K562 (cell line): ENCODE results near the gene RNF32. TPM values are rescaled to one million over a fixed set of nuclear protein-coding genes. Genes with fewer than 3 reads are reported as not detected.

ENCODE experiments used
- ATAC-seq: fragments of 200-7000 bp; cut with Tn5 transposase; 3 replicates; pipeline ENCODE4 v1.9.1; 2020; ENCODE audit warnings: moderate library complexity
- BruUV-seq: library from RNA; stranded (reverse); fragments of 400-500 nt; replicated peaks from 2 replicates; lab custom pipeline; 2021; lab: Mats Ljungman, UMichigan
- CTCF ChIA-PET: fragments of 300-600 bp; formaldehyde crosslinking; extraction: SDS; loops from one replicate; lab custom pipeline; 2021; ENCODE audit warnings: low intra/inter-chr PET ratio; lab: Yijun Ruan, JAX
- POLR2A ChIA-PET: fragments of 300-600, 350-650 bp; sonication (Branson Sonifier 250); formaldehyde crosslinking; extraction: SDS; loops from one replicate; lab custom pipeline; 2021; ENCODE audit warnings: antibody characterized with exemption, inconsistent platforms; lab: Yijun Ruan, JAX
- DNase-seq, 4 experiments: peaks; one replicate each; pipeline versions ENCODE4 v3.0.0 to v3.0.0-alpha.2; 2011 to 2018; ENCODE audit warnings: low spot score in 3 of 4, mixed read lengths in 3 of 4; ENCODE audit errors: extremely low read depth in 1 of 4
- FAIRE-seq: peaks from 2 replicates; lab custom pipeline; 2011; peaks lifted over from hg19 to GRCh38; lab: Jason Lieb, UNC
- H2AFZ ChIP-seq: 2 replicates; pipeline ENCODE4 v1.6.0; 2011; ENCODE audit warnings: low read depth, low read length, control low read depth, inconsistent platforms
- H3K27ac ChIP-seq: fragments of 200-600 bp; 3 replicates; pipeline ENCODE4 v1.8.0; 2011; ENCODE audit warnings: low read depth, mild to moderate bottlenecking, control low read depth, inconsistent platforms, low read length, moderate library complexity, mixed read lengths; ENCODE audit errors: extremely low read depth
- H3K27me3 ChIP-seq, 2 experiments: fragments of 300-600 bp in 1 of 2; 2 replicates in 1 of 2; 3 replicates in 1 of 2; pipeline versions ENCODE4 v1.6.0 to v1.8.0; 2011; ENCODE audit warnings: inconsistent platforms in 2 of 2, low read length in 2 of 2, mild to moderate bottlenecking in 1 of 2, mixed read lengths in 1 of 2, moderate library complexity in 1 of 2; ENCODE audit not compliant: control insufficient read depth in 2 of 2, insufficient read depth in 2 of 2
- H3K36me3 ChIP-seq: fragments of 300-600 bp; 3 replicates; pipeline ENCODE4 v1.8.0; 2011; ENCODE audit warnings: mild to moderate bottlenecking, low read length, inconsistent platforms; ENCODE audit not compliant: control insufficient read depth, insufficient read depth
- H3K4me1 ChIP-seq, 2 experiments: fragments of 200-600 bp in 1 of 2; replicated peaks in 1 of 2; 2 replicates in 1 of 2; 3 replicates in 1 of 2; pipeline versions ENCODE4 v1.5.1 to v1.8.0; 2011; ENCODE audit warnings: inconsistent platforms in 2 of 2, low read length in 2 of 2, mild to moderate bottlenecking in 1 of 2, mixed read lengths in 1 of 2, moderate library complexity in 1 of 2; ENCODE audit not compliant: control insufficient read depth in 2 of 2, insufficient read depth in 2 of 2
- H3K4me2 ChIP-seq: 2 replicates; pipeline ENCODE4 v1.6.1; 2011; ENCODE audit warnings: low read length, control low read depth, inconsistent platforms, mixed read lengths; ENCODE audit not compliant: insufficient read depth
- H3K4me3 ChIP-seq: fragments of 200-600 bp; sonication (generic), shearing (Covaris generic); 2 replicates; pipeline ENCODE4 v1.5.1; 2016; ENCODE audit warnings: control low read depth, inconsistent platforms
- H3K79me2 ChIP-seq: fragments of 200-600 bp; 3 replicates; pipeline ENCODE4 v1.8.0; 2011; ENCODE audit warnings: low read length, inconsistent platforms; ENCODE audit not compliant: control insufficient read depth, insufficient read depth
- H3K9ac ChIP-seq, 2 experiments: 2 replicates each; pipeline versions ENCODE4 v1.6.0 to v1.6.1; 2011; ENCODE audit warnings: low read depth in 2 of 2, low read length in 2 of 2, control low read depth in 1 of 2, inconsistent platforms in 1 of 2, mild to moderate bottlenecking in 1 of 2, mixed read lengths in 1 of 2; ENCODE audit not compliant: insufficient read depth in 1 of 2
- H3K9me1 ChIP-seq: one replicate; pipeline ENCODE4 v1.6.0; 2011; ENCODE audit warnings: inconsistent platforms, mild to moderate bottlenecking, low read length, moderate library complexity; ENCODE audit not compliant: control insufficient read depth, insufficient read depth
- H3K9me3 ChIP-seq: replicated peaks from 2 replicates; pipeline ENCODE4 v1.5.1; 2011; ENCODE audit warnings: low read depth, low read length, inconsistent platforms; ENCODE audit not compliant: control insufficient read depth, insufficient read depth
- H4K20me1 ChIP-seq: replicated peaks from 2 replicates; pipeline ENCODE4 v1.6.1; 2011; ENCODE audit warnings: low read length, inconsistent platforms, mixed read lengths; ENCODE audit not compliant: control insufficient read depth, insufficient read depth
- ATF2 ChIP-seq: sonication (generic); formaldehyde crosslinking; IDR thresholded peaks from 2 replicates; pipeline ENCODE4 v1.8.1; 2022; ENCODE audit warnings: missing genetic modification reagents
- CC2D1A ChIP-seq: fragments of 450-650 bp; IDR thresholded peaks from 2 replicates; pipeline ENCODE4 v1.6.1; 2017; ENCODE audit warnings: mild to moderate bottlenecking
- HDAC2 ChIP-seq: fragments of 450-650 bp; IDR thresholded peaks from 2 replicates; pipeline ENCODE4 v1.6.1; 2016; ENCODE audit warnings: mild to moderate bottlenecking
- RBM22 ChIP-seq: fragments of 200-400 bp; formaldehyde crosslinking; IDR thresholded peaks from 2 replicates; pipeline ENCODE4 v1.6.1; 2018; ENCODE audit warnings: low read length, low read depth; ENCODE audit not compliant: poor library complexity, severe bottlenecking
- VEZF1 ChIP-seq: fragments of 200-800 bp; sonication (Bioruptor generic); IDR thresholded peaks from 2 replicates; pipeline ENCODE4 v1.6.1; 2017; ENCODE audit warnings: missing genetic modification characterization, missing compliant biosample characterization
- ZBTB43 ChIP-seq: sonication (generic); formaldehyde crosslinking; IDR thresholded peaks from 2 replicates; pipeline ENCODE4 v1.8.0; 2023; ENCODE audit warnings: mild to moderate bottlenecking, missing genetic modification reagents
- ZNF707 ChIP-seq: fragments of 250-450 bp; sonication (Bioruptor Pico); conservative IDR thresholded peaks from 2 replicates; pipeline ENCODE4 v1.8.0; 2022; ENCODE audit warnings: inconsistent platforms, mild to moderate bottlenecking, moderate library complexity
- in situ Hi-C: fragments of 300-500 bp; cut with MboI; formaldehyde crosslinking; loops from 4 replicates; pipeline ENCODE4 v1.15.0; 2018; ENCODE audit warnings: inconsistent platforms, mixed read lengths
- intact Hi-C: fragments of 100-400 bp; cut with micrococcal nuclease; formaldehyde crosslinking; loops from 2 replicates; pipeline ENCODE4 v1.14.2; 2022
- polyA plus RNA-seq, 8 experiments: library from polyadenylated mRNA; depleted of rRNA in 4 of 8; stranded (reverse) in 5 of 8; unstranded in 3 of 8; fragments of >200 nt; fragmentation: Nextera tagmentation in 2 of 8; fragmentation: Illumina TruSeq in 1 of 8; extraction: Ambion mirVana in 2 of 8; extraction: Trizol in 1 of 8; gene quantifications; 2 replicates each; pipeline versions ENCODE4 v1.2.1 to v1.2.3, GENCODE V29; 2011 to 2014; ENCODE audit warnings: inconsistent platforms in 1 of 8, missing spikeins in 1 of 8
- total RNA-seq, 7 experiments: library from RNA; depleted of rRNA in 6 of 7; stranded (reverse); fragments of >200 nt in 6 of 7; fragmentation: Illumina TruSeq in 2 of 7; extraction: Trizol in 2 of 7; gene quantifications; 2 replicates each; pipeline versions ENCODE4 v1.2.1 to v1.2.3, GENCODE V29; 2011 to 2021; ENCODE audit warnings: low replicate concordance in 1 of 7

RNF32 gene
- total and polyA plus RNA-seq, 9 of the 15 experiments (the other 6 are each of a cell fraction or from before 2014, with no cell fraction given) = 2.6 to 7.0 (median 4.6) TPM

- no peaks in the 10 kb centered on the region for H3K27me3 ChIP-seq
- FAIRE-seq (no peak), DNase-seq (no peak), ATAC-seq (no peak)
- ChIA-PET CTCF (no interaction called here), POLR2A (interaction anchor here (1.7 kb wide), 1 partner anchor 13 kb away, joined by 4 read pairs; no protein-coding TSS in a partner anchor)
- TF ChIP-seq ZBTB43 (CRISPR knock-in tag) = no peak
- no peak for TF ChIP-seq VEZF1 (CRISPR knock-in tag)
- TF ChIP-seq CC2D1A = no peak
- no peak for TF ChIP-seq HDAC2
- no peak for TF ChIP-seq ATF2
- TF ChIP-seq ZNF707 (CRISPR knock-in tag) = peak; percentile 90
- no peak for TF ChIP-seq RBM22
- H3K4me2 ChIP-seq = no peak overlapping the region
- H3K4me1 ChIP-seq = no peaks in the 10 kb centered on the region
- H3K27ac ChIP-seq = no peak overlapping the region
- no peak overlapping the region for H2AFZ ChIP-seq
- no peaks in the 10 kb centered on the region for H3K36me3 ChIP-seq
- no peaks in the 10 kb centered on the region for H3K9me1 ChIP-seq
- BruUV-seq = no TSS peak
- H3K9ac ChIP-seq = no peak overlapping the region
- H3K4me3 ChIP-seq = no peak overlapping the region
- no peaks in the 10 kb centered on the region for H4K20me1 ChIP-seq
- peaks cover 7% of the 10 kb centered on the region; the same call in 1 of the 2 replicates for H3K9me3 ChIP-seq
- H3K79me2 ChIP-seq = no peaks in the 10 kb centered on the region
- intact Hi-C loops = no loop called here
- in situ Hi-C loops = no loop called here
These were observed 12.0 kb upstream of the RNF32 start for GRCh38 chr7:156628562-156628961.
